K562 (cell line): ENCODE measurements around the gene PSAP. TPM values are rescaled to one million over a fixed set of nuclear protein-coding genes. Genes with fewer than 3 reads are reported as not detected.
A peak's percentile ranks its signal among the peaks of the same experiment; 100 is the strongest.

ENCODE experiments used
- ADNP ChIP-seq: fragments of 200-800 bp; sonication (Bioruptor generic); IDR thresholded peaks from 2 replicates; pipeline ENCODE4 v1.6.1; 2016; ENCODE audit warnings: missing genetic modification characterization, missing compliant biosample characterization
- ARHGAP35 ChIP-seq: fragments of 450-650 bp; IDR thresholded peaks from 2 replicates; pipeline ENCODE4 v1.6.1; 2018; ENCODE audit not compliant: partially characterized antibody
- CBFA2T3 ChIP-seq: fragments of 450-650 bp; IDR thresholded peaks from 2 replicates; pipeline ENCODE4 v1.6.1; 2017
- CBFB ChIP-seq: sonication (generic); formaldehyde crosslinking; IDR thresholded peaks from 2 replicates; pipeline ENCODE4 v1.4.0; 2020; ENCODE audit warnings: mild to moderate bottlenecking, missing genetic modification reagents
- CTBP1 ChIP-seq: fragments of 450-650 bp; IDR thresholded peaks from 2 replicates; pipeline ENCODE4 v1.6.1; 2016; ENCODE audit warnings: borderline replicate concordance
- IRF1 ChIP-seq: sonication (generic); formaldehyde crosslinking; IDR thresholded peaks from 2 replicates; pipeline ENCODE4 v1.8.0; 2022; ENCODE audit warnings: missing genetic modification reagents, mild to moderate bottlenecking, borderline replicate concordance
- KAT7 ChIP-seq: sonication (generic); formaldehyde crosslinking; IDR thresholded peaks from 2 replicates; pipeline ENCODE4 v1.8.0; 2022; ENCODE audit warnings: missing genetic modification reagents, mild to moderate bottlenecking, borderline replicate concordance
- MBD1 ChIP-seq: fragments of 250-450 bp; sonication (Bioruptor Pico); IDR thresholded peaks from 2 replicates; pipeline ENCODE4 v1.8.0; 2022; ENCODE audit warnings: inconsistent platforms
- MECOM ChIP-seq: fragments of 250-450 bp; sonication (Bioruptor Pico); IDR thresholded peaks from 2 replicates; pipeline ENCODE4 v1.8.0; 2022; ENCODE audit warnings: inconsistent platforms
- NEUROD1 ChIP-seq: fragments of 150-350 bp; IDR thresholded peaks from 2 replicates; pipeline ENCODE4 v1.6.1; 2014; ENCODE audit warnings: borderline replicate concordance, low read length, low read depth; ENCODE audit not compliant: partially characterized antibody
- NFE2 ChIP-seq: IDR thresholded peaks from 2 replicates; pipeline ENCODE4 v1.6.1; 2014; ENCODE audit warnings: antibody characterized with exemption, low read depth
- RBM17 ChIP-seq: fragments of 200-400 bp; formaldehyde crosslinking; IDR thresholded peaks from 2 replicates; pipeline ENCODE4 v1.6.1; 2017; ENCODE audit warnings: low read depth, mild to moderate bottlenecking, low read length, borderline replicate concordance
- SLC30A9 ChIP-seq: fragments of 250-450 bp; sonication (Bioruptor Pico); IDR thresholded peaks from 2 replicates; pipeline ENCODE4 v1.8.0; 2022; ENCODE audit warnings: mild to moderate bottlenecking, moderate library complexity
- SMAD3 ChIP-seq: fragments of 450-650 bp; formaldehyde crosslinking; conservative IDR thresholded peaks from 2 replicates; pipeline ENCODE4 v1.4.0; 2020; ENCODE audit warnings: mild to moderate bottlenecking
- SRSF3 ChIP-seq: fragments of 200-400 bp; formaldehyde crosslinking; IDR thresholded peaks from 2 replicates; pipeline ENCODE4 v1.6.1; 2016; ENCODE audit warnings: mild to moderate bottlenecking, low read length, moderate library complexity; ENCODE audit not compliant: insufficient read depth
- TSC22D4 ChIP-seq: fragments of 450-650 bp; IDR thresholded peaks from 2 replicates; pipeline ENCODE4 v1.6.1; 2016; ENCODE audit warnings: missing genetic modification characterization, missing biosample characterization, control low read depth
- U2AF2 ChIP-seq: fragments of 200-400 bp; formaldehyde crosslinking; optimal IDR thresholded peaks from 2 replicates; pipeline ENCODE3; 2017; ENCODE audit warnings: low read depth, mild to moderate bottlenecking, low read length
- ZBTB43 ChIP-seq: sonication (generic); formaldehyde crosslinking; IDR thresholded peaks from 2 replicates; pipeline ENCODE4 v1.8.0; 2023; ENCODE audit warnings: mild to moderate bottlenecking, missing genetic modification reagents
- ZNF134 ChIP-seq: fragments of 250-450 bp; sonication (Bioruptor Pico); conservative IDR thresholded peaks from 2 replicates; pipeline ENCODE4 v1.4.0; 2020
- ZNF408 ChIP-seq: fragments of 250-450 bp; sonication (Bioruptor Pico); IDR thresholded peaks from 2 replicates; pipeline ENCODE4 v1.4.0; 2020; ENCODE audit warnings: low read depth, mild to moderate bottlenecking, moderate library complexity
- ZNF41 ChIP-seq: fragments of 250-450 bp; sonication (Bioruptor Pico); conservative IDR thresholded peaks from 2 replicates; pipeline ENCODE4 v1.4.0; 2020; ENCODE audit warnings: mild to moderate bottlenecking
- ZNF707 ChIP-seq: fragments of 250-450 bp; sonication (Bioruptor Pico); conservative IDR thresholded peaks from 2 replicates; pipeline ENCODE4 v1.8.0; 2022; ENCODE audit warnings: inconsistent platforms, mild to moderate bottlenecking, moderate library complexity
- polyA plus RNA-seq, 8 experiments: library from polyadenylated mRNA; depleted of rRNA in 4 of 8; stranded (reverse) in 5 of 8; unstranded in 3 of 8; fragments of >200 nt; fragmentation: Nextera tagmentation in 2 of 8; fragmentation: Illumina TruSeq in 1 of 8; extraction: Ambion mirVana in 2 of 8; extraction: Trizol in 1 of 8; gene quantifications; 2 replicates each; pipeline versions ENCODE4 v1.2.1 to v1.2.3, GENCODE V29; 2011 to 2014; ENCODE audit warnings: inconsistent platforms in 1 of 8, missing spikeins in 1 of 8
- total RNA-seq, 7 experiments: library from RNA; depleted of rRNA in 6 of 7; stranded (reverse); fragments of >200 nt in 6 of 7; fragmentation: Illumina TruSeq in 2 of 7; extraction: Trizol in 2 of 7; gene quantifications; 2 replicates each; pipeline versions ENCODE4 v1.2.1 to v1.2.3, GENCODE V29; 2011 to 2021; ENCODE audit warnings: low replicate concordance in 1 of 7
- TF ChIP-seq, protein P1 (sequence below), 3 experiments: IDR thresholded peaks in 2 of 3; conservative IDR thresholded peaks in 1 of 3; 2 replicates each; pipeline ENCODE4 v1.5.1; 2011 to 2012; ENCODE audit warnings: low read length in 3 of 3, mild to moderate bottlenecking in 3 of 3, control low read depth in 2 of 3, improper control_type of control experiment in 1 of 3, inconsistent platforms in 1 of 3, low read depth in 1 of 3, mixed read lengths in 1 of 3, moderate library complexity in 1 of 3; ENCODE audit not compliant: insufficient read depth in 2 of 3

Gene PSAP
- total and polyA plus RNA-seq, 9 of the 15 experiments (the other 6 are each of a cell fraction or from before 2014, with no cell fraction given), result 245 to 700 (median 429) TPM

- TF ChIP-seq ZBTB43, result no peak
- TF ChIP-seq CBFA2T3, result peak; percentile 88
- TF ChIP-seq SRSF3, result no peak
- TF ChIP-seq ARHGAP35, result no peak
- no peak for TF ChIP-seq IRF1 (CRISPR knock-in tag)
- no peak for TF ChIP-seq TSC22D4 (tag)
- TF ChIP-seq MBD1 (CRISPR knock-in tag), result no peak
- TF ChIP-seq U2AF2, result no peak
- TF ChIP-seq ZNF134 (CRISPR knock-in tag), result no peak
- no peak for TF ChIP-seq RBM17
- TF ChIP-seq NEUROD1, result no peak
- no peak for TF ChIP-seq ZNF408 (CRISPR knock-in tag)
- peak; percentile 85; the same call in 1 of the 2 replicates for TF ChIP-seq CTBP1
- no peak for TF ChIP-seq ADNP (tag)
- no peak for TF ChIP-seq MECOM (CRISPR knock-in tag)
- TF ChIP-seq NFE2, result no peak
- TF ChIP-seq, protein P1, sequence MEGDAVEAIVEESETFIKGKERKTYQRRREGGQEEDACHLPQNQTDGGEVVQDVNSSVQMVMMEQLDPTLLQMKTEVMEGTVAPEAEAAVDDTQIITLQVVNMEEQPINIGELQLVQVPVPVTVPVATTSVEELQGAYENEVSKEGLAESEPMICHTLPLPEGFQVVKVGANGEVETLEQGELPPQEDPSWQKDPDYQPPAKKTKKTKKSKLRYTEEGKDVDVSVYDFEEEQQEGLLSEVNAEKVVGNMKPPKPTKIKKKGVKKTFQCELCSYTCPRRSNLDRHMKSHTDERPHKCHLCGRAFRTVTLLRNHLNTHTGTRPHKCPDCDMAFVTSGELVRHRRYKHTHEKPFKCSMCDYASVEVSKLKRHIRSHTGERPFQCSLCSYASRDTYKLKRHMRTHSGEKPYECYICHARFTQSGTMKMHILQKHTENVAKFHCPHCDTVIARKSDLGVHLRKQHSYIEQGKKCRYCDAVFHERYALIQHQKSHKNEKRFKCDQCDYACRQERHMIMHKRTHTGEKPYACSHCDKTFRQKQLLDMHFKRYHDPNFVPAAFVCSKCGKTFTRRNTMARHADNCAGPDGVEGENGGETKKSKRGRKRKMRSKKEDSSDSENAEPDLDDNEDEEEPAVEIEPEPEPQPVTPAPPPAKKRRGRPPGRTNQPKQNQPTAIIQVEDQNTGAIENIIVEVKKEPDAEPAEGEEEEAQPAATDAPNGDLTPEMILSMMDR (IDR thresholded peaks at IDR 0.05 in 2 of 3, conservative IDR thresholded peaks at IDR 0.05 in 1 of 3; ENCODE audit: insufficient read depth in 2 of 3, low read depth in 1 of 3, low read length in 3 of 3), result no peak
- TF ChIP-seq CBFB (CRISPR knock-in tag), result no peak
- no peak for TF ChIP-seq ZNF707 (CRISPR knock-in tag)
- TF ChIP-seq KAT7 (CRISPR knock-in tag), result peak; percentile 24; the same call in 1 of the 2 replicates
- 0 out of 2 replicates have a peak, but pooled peaks have one; percentile 28 for TF ChIP-seq SMAD3 (CRISPR knock-in tag)
- TF ChIP-seq SLC30A9 (CRISPR knock-in tag), result no peak
- 0 out of 2 replicates have a peak, but pooled peaks have one; percentile 33 for TF ChIP-seq ZNF41
Measured at GRCh38 chr10:71882813-71883659, 32.0 kb upstream of the PSAP start (continued).
